GM04504 (cell line): ENCODE results near the gene C9.
A peak's percentile ranks its signal among the peaks of the same experiment; 100 is the strongest.
"Not testable (repeated sequence)": the region's sequence is repeated elsewhere in the genome, so short reads cannot be mapped to it uniquely, and the experiment has no call there.

Experiments used
- DNase-seq: peaks from one replicate; pipeline ENCODE4 v3.0.0-alpha.2; 2012; ENCODE audit warnings: low read depth

The C9 gene

DNA sequence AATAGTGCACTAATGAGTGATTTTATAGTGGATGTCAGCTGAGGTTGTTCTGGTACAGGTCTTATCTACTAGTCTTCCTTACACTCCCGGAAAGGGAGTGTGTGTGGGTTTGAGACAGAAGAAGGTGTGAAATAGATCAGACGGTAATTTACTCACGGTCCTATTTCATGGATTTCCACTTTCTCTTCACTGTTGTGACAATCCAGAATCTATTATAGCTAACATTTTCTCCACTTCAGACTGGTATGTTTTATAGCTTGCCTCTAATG is 7.0 kb upstream of the C9 start:
- DNase-seq = no peak

DNA sequence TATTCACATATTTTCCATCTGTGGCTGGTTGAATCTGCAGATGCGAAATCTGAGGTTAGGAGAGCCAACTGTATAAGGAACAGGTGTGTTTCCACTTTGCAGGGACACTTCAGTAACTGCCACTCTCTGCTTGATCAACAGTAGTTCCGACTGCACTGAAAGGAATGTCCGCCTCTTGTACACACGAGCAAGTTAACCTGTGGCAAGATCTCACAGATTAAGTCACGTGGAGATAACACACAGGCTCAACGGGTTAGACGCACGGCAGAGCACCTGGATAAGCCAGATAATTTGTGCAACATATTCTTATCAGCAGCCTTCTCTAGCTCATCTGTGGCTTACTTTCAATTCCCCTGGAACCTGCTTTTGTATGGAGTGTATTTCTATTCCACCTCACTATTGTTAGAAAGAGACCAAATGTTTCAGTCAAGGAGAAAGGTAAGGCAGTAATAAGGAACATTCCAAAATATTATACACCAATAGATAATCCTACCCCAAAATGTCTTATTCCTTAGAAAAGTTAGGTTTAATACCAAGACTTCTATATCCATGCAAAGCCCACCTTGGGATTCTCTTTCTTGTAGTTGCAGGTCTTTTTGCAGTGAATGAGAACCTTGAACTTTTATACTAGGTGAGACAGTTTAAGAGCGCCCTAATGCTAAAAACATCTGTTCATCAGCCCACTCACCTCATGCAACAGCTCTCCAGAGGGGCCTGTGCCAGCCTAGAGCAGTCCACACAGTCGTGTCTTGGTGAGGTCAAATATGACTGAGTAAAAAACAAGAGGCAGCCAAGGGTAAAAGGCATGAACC is 6.5 kb upstream of the C9 start:
- no peak for DNase-seq

DNA sequence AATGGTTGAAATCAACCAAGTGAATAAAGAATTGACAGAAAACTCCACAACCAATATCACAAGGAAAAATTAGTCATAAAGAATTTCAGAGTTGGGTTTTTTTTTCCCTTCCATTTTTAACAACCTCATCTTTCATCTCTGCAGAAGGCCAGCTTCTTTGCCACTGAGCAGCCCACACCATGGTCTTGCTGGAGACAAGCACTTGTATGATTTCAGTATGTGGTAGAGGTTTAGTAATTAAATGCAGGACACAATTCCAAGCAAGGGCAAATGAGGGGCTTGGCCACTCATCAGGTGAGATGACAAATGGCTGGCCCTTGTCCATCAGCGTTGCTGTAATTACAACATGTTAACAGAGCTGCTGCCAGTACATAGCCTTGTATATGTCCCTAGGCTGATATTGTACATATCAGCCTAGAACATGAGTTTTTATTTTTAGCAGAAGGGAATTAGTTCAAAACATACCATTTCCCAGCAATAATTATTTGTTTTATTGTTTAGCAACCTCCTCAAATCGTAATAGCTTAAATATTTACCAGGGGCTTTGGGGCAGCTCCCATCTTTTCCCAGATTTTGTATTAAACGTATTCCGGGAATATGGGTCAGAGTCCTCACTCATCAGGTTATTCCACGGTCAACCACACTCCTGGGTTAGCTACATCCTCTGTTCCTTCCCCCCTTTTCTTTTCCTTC is 5.0 kb upstream of the C9 start:
- no peak for DNase-seq

DNA sequence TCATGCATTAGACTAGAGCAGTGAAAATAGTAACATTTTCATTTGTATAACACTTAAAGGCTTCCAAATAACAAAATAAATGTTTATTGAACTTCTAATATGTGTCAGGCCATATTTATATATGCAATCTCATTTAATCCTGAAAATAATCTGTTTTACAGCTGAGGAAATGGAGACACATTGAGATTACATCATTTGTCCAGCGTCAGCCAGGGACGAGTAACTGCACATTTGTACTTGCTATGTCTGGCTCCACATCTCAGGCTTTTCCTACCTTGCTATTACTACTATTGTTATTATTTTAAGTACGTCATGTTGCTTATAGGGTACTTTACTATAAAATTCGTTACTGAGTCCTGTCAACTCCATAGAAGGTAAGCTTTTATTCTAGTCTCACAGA is 3.8 kb upstream of the C9 start:
- no peak for DNase-seq

DNA sequence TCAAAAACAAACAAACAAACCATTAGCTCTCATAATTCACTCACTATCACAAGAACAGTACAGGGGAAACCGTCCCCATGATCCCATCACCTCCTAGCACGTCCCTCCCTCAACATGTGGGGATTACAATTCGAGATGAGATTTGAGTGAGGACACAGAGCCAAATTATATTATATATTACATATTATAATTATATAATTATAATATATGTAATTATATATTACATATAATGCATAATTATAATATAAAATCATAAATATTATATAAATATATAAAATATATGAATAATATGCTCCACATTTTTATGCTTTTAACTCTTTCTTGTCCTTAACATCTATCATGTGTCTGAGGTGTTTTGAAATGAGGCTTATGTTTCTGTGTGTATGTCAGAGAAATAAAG is 3.4 kb upstream of the C9 start:
- no peak for DNase-seq

DNA sequence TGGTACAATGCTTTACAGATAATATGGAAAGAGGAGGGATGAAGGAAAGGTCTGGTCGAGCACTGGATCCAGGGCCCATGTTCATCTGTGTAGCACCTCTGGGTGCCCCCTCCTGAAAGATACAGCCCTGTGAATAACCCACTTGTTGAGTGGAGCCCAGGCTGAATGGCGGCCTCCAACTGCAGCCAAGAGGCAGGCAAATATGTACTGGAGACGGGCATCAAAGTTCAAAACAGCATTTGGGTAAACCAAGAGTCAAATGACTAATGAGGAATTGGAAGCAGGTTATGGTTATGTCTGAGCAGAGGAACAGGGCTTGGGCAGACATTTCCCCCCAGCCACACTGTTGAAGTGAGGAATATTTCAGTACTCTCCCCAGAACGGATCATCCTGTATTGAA is 1.1 kb downstream of the C9 start:
- no peak for DNase-seq

DNA sequence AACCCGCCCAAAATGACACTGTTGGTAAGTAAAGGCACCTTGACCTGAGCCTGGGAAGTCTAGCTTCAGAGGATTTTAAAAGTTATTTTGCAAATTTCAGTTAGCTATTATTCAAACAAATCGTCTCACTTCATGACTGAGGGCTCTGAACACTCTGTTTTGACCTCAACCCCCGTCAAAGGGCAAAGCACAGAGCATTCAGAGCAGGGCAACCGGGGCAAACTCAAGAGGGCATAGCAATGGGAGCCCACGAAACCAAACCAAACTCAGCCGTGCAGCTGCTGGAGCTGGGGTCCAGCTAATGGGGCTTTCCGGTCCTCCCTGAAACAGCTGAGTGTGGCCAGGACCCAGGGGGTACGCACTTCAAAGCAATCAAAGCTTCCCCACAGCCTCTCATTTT is 1.6 kb downstream of the C9 start:
- no peak for DNase-seq

DNA sequence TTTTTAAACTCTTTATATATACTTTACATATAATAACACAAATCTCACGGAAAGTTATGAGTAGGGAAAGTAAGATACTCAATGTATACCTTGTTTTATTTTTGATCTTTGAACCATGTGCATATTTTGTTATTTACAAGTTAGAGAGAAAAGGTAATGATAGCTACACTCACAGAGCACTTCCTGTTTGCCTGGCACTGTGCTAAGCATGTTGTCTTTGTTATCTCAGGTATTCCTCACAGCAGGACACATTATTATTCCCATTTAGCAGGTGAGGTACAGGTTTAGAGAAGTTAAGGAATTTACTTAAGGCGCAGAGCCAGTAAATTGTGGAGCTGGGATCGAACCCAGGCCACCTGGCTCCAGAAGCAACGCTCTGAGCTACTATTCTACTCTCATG is 3.0 kb downstream of the C9 start:
- DNase-seq = no peak

DNA sequence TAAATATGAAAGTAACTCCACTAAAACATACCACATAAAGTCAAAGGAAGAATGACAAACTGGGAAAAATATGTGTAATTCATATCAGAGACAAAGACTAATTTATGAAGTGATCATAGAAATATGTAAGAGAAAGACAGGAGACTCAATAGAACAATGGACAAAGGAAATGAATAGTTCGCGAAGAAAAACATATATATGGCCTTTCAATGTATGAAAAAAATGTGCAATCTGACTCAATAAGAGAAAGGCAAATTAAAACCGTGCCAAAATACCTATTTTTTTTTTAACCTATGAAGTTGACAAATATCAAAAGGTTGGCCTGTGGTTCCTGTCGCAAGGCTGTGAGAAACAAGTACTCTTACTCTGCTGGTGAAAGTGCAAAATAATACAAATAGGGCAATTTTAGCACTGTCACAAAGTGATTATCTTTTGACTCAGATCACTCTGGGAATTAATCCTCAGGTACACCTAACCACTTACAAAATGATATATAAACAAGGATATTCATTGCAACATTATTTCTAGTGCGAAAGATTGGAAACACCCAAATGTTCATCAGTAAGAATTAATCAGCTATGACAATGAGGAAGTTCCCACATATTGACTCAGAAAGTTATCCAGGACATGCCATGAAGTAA is 3.7 kb downstream of the C9 start:
- no peak for DNase-seq

DNA sequence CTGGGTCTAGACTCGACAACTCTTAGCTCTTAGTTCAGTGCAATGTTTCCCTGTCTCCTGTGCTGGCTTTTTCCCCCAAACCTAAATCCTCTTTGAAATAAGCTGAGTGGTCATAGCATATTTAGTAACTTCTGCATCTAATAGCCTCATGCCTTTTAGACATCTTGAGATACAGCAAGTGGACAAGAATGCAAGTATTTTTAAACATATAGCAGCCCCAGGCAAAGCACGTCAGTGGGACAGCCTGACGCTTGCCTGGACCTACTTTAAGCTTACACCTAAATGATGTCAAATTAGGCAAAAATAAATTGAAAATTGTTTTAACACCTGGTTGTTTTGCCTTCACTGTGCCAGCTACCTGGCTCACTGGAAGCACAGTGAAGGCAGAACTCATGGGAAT is 8.0 kb downstream of the C9 start:
- DNase-seq = no peak

DNA sequence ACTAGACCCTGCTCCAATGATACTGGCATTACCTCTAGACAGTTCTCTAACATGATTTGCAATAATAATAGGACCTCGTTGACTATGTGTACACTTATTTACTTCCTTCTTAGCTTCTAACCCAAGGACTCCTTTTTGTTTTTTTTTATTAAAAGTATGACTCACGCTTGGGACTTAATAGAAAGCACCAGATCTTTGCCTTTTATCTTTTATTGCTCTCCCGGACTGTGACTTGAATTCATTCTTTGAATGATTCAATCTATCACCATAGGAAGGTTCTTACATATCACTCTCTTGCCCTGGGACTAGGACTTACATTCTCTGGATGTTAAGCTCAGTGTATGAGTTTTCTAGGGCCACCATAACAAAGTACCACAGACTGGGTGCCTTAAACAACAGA is 9.0 kb downstream of the C9 start:
- DNase-seq = no peak

DNA sequence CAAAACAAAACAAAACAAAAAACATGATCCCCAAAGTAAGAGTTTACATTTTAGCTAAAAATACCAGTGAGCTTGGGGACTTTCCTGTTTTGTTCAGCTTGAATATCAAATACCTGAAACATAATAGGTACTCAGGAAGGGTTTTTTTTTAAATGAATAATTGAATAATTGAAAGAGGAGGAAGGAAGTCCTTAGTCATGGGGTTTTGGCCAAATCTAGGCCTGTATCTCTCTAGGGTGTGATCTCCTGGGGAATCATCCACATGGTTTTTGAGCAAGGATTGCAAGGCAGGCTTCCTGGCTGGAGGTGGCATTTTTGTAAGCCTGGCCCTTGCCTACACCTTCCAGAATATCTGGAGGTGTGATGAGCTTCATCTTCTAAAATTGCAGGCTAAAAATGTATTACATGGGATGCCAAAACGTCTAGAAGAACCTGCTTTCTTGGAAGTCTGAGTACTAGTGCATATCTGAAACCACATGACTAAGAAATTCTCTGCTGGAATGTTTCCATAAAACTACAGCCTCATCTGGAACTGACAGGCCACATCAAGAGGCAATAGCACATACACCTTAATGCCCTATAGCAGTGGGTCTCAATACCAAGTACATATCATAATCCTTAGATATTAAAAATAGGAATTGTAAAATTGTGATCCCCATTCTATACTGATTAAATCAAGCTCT is 10.4 kb downstream of the C9 start:
- DNase-seq = no peak

DNA sequence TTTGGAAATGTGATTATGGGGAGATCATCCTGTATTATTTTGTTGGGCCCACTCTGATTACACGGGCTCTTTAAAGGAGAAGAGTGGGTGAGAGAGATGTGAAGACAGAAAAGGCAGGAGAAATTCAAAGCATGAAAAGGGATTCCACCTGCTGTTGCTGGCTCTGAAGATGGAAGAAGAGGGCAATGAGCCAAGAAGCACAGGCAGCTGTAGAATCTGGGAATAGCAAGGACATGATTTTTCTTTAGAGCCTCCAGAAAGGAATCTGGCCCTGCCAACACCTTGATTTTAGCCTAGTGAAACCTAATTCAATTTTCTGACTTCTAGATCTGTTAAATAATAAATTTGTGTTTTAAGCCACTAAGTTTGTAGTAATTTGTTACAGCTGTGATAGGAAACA is 11.3 kb downstream of the C9 start:
- no peak for DNase-seq

DNA sequence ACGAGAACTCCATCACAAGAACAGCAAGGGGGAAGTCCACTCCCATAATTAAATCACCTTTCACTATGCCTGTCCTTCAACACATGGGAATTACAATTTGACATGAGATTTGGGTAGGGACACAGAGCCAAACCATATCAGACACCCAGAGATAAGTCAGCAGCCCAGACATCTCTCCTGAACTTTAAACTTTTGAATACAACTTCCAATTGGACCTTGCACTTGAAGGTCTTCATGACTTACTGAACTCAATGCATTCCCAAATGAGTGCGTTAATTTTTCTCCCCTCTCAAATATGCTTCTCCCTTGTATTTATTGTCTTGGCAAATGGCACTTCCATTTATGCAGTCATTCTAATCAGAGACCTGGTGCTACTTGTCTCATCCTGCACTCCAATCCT is 12.1 kb downstream of the C9 start:
- no peak for DNase-seq

DNA sequence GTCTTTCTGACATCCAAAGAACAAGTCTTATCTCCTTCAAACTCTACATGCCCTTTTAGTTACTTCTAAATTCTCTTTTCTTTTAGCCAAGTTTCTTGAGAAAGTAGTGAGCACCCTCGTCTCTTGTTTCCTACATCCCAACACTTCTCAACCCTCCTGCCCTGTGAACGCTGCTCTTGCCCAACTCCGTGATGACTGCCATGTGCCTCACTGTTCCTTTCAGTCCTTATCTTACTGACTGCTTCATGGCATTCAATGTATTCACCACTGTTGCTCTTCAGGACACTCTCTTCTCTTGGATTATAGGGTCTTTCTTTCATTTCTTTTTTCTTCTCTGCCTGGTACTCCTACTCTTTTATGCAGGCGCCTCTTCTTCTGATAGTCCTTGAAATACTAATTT is 14.8 kb downstream of the C9 start:
- DNase-seq = no peak

DNA sequence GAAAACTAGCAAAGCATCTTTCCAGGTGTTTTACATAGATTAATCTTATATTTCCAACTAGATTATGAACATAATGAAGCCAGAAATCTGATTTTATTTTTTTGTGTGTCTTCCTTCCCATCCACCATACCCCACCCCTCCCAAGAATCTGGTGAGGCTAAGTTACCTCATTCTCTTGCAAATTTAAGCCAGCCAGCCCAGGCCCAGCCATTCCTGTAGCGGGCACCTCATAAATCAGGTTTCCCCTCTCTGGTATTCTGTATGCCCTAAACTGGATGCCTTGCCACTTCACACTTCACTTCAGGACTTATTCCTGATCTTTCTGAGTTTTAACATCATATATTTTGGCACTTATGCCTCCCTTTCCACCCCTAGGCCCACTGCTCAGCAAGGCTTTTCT is 21.8 kb downstream of the C9 start:
- DNase-seq = no peak

DNA sequence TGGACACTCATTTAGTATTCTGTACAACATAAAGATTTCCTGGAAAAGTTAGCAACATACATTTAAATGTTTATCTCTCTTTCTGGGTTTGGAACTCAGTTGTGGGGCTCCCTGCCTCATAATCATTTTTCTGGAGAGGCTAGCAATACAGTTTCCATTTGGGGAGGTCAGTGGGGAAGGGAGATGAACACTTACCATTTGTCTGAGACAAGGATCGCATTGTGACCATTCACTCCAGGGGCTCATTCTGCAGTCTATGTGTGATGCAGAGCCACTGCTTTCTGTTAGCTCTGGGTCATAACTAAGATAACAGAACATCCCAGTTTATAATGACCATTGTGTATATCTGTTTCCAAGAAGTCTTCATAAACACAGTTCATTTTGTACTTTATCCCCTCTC is 22.4 kb downstream of the C9 start:
- no peak for DNase-seq

DNA sequence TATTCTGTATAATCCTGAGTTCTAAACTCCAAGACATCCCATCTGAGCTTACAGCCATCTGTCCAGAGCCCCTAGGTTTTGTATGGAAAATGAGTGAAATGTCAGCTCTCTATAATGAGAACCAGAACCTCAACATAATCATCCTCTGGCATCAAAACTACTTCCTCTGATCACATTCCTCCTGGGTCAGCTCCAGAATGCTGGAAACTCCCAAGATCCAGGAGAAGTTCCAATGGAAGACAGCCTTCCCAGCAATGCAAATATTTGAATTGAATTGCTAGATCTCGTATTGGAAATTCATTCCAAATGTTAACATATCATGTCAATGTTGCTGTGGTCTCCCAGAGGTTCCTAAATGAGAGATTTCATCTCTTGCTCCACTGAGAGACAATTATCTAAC is 23.8 kb downstream of the C9 start:
- DNase-seq = no peak

DNA sequence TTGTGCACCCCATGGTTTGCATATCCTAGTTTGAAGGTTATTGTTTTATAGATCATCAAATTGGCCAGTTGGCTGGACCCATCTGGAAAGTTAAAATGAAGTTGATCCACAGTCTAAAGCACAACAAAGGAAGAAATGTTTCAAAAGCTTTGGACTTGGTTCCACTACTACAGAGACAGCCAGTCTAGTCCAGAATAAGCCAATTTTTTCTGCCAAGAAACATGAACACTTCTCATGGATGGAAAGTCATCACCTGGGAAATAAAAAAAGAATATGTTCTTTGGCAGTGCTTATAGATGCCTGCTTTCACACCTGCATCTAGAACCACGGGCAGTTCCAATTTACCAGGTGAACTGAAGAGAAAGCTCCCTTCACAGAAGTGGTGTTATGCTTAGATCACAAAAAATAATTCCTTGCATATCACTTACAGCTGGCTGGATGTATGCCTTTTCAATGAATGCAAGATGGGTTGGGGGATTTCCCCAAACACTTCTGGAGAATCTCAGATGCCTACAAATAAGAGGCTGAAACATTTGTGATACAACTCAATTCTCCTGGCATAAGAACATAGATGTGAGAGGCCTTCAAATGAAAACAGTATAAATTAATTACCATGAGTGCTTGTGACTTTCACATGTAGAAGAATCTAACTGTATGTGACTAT is 26.9 kb downstream of the C9 start:
- DNase-seq = no peak

DNA sequence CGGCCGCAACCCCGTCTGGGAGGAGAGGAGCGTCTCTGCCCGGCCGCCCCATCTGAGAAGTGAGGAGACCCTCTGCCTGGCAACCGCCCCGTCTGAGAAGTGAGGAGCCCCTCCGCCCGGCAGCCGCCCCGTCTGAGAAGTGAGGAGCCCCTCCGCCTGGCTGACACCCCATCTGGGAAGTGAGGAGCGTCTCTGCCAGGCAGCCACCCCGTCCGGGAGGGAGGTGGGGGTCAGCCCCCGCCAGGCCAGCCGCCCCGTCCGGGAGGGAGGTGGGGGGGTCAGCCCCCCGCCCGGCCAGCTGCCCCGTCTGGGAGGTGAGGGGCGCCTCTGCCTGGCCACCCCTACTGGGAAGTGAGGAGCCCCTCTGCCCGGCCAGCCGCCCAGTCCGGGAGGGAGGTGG is 30.0 kb downstream of the C9 start:
- not testable (repeated sequence) for DNase-seq

DNA sequence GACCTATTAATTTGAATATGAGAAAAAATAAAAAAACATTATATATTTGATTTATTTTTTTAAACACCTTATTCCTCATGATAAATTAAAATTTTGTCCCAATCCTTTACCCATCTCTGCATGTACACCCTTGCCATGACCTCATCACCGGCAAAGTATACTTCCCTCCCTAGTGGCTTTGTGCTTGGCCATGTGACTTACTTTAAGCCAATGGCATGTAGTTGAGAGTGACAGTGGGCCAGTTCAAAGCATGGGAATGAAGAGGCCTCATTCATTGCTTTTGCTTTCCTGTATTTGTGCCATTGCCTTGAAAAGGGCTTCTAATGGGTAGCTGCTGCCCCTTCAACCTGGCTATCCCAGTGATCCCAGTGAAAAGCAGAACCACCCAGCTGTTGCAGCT is 31.2 kb downstream of the C9 start:
- no peak for DNase-seq

DNA sequence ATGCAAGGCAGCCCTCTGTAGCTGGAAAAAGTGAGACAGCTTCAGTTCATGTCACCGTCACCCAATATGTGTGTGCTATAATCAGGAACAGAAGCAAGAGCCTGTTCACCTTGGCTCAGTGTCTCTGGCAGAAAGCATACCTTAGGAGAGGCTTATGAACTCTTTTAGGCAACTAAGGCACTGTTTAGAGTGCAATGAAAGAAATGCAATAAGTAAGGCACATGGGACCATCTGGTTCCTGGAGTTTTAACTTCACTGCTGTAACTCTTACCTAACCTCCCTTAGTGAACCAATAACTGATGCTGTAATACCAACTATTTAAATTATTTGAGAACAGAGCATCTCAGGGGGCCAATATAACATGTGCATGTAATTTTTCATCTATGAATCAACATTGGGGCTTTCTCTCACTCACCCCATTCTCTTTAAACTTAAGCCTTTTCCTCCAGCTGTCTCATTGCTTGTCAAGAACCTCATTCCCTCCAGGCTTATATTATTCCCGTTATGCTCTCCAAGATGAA is 32.4 kb downstream of the C9 start:
- DNase-seq = peak; percentile 10
